Stimulated activated CD4-positive, alpha-beta T cell treated with anti-CD3 and anti-CD28 coated beads, Interleukin-15, amount 100 ng/mL, for 48 hours (primary cell): ENCODE data around the gene CAMK2N2.

Experiments used
- DNase-seq, 2 donors: peaks; one replicate each; pipeline ENCODE4 v3.0.0-alpha.2; 2020; ENCODE audit warnings: low read depth in 2 of 2

The CAMK2N2 gene

GRCh38 chr3:184240384-184241140 lies 20.8 kb downstream of the CAMK2N2 start:
- DNase-seq, result no peak

GRCh38 chr3:184239708-184240107 lies 21.6 kb downstream of the CAMK2N2 start:
- DNase-seq, result no peak

GRCh38 chr3:184239221-184239620 lies 22.1 kb downstream of the CAMK2N2 start:
- no peak for DNase-seq

GRCh38 chr3:184238246-184238818 lies 23.0 kb downstream of the CAMK2N2 start:
- DNase-seq, result no peak

GRCh38 chr3:184237807-184238206 lies 23.5 kb downstream of the CAMK2N2 start:
- no peak for DNase-seq

GRCh38 chr3:184237211-184237610 lies 24.1 kb downstream of the CAMK2N2 start:
- no peak for DNase-seq

- no peak for DNase-seq
Measured at GRCh38 chr3:184236636-184237035, 24.7 kb downstream of the CAMK2N2 start.

- no peak for DNase-seq
Measured at GRCh38 chr3:184236033-184236410, 25.3 kb downstream of the CAMK2N2 start.

- no peak for DNase-seq
Measured at GRCh38 chr3:184235381-184236032, 25.8 kb downstream of the CAMK2N2 start.

- DNase-seq, result no peak
Measured at GRCh38 chr3:184234671-184235380, 26.5 kb downstream of the CAMK2N2 start.

- no peak for DNase-seq
Measured at GRCh38 chr3:184234224-184234623, 27.1 kb downstream of the CAMK2N2 start.

- no peak for DNase-seq
Measured at GRCh38 chr3:184233127-184233843, 28.1 kb downstream of the CAMK2N2 start.

GRCh38 chr3:184231671-184232070 lies 29.7 kb downstream of the CAMK2N2 start:
- no peak for DNase-seq

GRCh38 chr3:184230603-184231528 lies 30.5 kb downstream of the CAMK2N2 start:
- no peak for DNase-seq

- no peak for DNase-seq
Measured at GRCh38 chr3:184230081-184230602, 31.2 kb downstream of the CAMK2N2 start.

GRCh38 chr3:184229394-184230080 lies 31.8 kb downstream of the CAMK2N2 start, which contains the start of gene VWA5B2:
Gene VWA5B2 (plus strand): TSS chr3:184229585. CDS start chr3:184230529, 944 bp downstream.
- DNase-seq, result peak; percentile 18 to 54

GRCh38 chr3:184228376-184229137 lies 32.8 kb downstream of the CAMK2N2 start:
- no peak for DNase-seq

- DNase-seq, result peak in 1 of 2 donors; percentile 36
Measured at GRCh38 chr3:184227481-184227935, 33.8 kb downstream of the CAMK2N2 start.

- DNase-seq, result no peak
Measured at GRCh38 chr3:184223946-184224345, 37.4 kb downstream of the CAMK2N2 start.
